DMS 273 (cell line): ENCODE data around the gene BMERB1.
"Not testable (repeated sequence)": the region's sequence is repeated elsewhere in the genome, so short reads cannot be mapped to it uniquely, and the experiment has no call there.

Experiments
- DNase-seq: peaks from one replicate; lab custom pipeline; 2025; ENCODE audit not compliant: unreplicated experiment; lab: John Stamatoyannopoulos, UW

BMERB1 gene

DNA sequence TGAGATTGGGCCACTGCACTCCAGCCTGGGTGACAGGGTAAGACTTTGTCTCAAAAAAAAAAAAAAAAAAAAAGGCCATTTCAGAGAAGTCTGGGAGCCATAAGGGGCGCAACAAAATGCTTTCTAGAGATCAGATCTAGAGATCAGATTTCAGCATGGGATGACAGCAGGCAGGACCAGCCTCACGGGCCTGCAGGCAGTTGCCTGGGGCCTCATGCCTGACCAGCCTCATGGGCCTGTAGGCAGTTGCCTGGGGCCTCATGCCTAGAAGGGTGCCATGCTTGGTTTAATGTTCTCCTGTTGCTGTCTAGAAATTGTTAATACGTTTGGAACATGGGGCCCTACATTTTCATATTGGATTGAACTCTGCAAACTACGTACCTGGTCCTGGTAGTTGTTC lies 149.1 kb downstream of the BMERB1 start:
- peak; percentile 14 for DNase-seq

DNA sequence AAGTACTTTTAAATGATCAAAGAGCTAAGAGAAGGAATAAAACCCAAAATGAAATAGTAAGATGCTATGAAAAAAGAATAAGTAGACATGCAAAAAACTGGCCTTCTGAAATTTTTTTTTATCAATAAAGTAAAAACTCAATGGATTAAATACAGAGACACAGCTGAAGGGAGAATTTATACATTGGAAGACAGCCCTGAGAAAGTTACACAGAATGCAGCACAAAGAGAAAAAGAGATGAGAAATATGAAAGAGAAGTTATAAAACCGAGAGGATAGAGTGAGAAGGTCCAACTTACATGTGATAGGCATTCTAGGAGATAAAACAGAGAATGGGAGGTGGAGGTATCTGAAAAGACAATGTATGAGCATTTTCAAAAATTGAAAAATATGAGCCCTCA lies 151.6 kb downstream of the BMERB1 start:
- DNase-seq, result no peak

DNA sequence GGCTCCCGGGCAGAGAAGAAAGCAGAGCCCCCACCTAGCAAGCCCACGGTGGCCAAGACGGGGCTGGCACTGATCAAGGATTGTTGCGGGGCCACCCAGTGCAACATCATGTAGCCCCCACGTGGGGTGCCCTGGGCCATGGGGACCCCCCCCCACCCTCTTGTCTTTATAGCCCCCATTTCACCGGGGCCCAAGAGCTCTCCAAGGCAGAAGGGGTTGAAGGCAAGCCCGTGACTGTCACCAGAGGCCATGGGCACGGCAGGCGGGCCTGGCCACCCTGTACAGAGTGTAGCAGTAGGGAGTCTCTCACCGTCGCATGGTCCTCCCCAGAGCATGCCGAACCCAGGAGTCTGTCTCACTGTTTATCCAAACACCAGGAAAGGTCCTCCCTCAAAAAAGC lies 152.3 kb downstream of the BMERB1 start:
- DNase-seq, result no peak

- DNase-seq, result no peak
Measured at GRCh38 chr16:15587152-15587825, 152.9 kb downstream of the BMERB1 start.

- no peak for DNase-seq
Measured at GRCh38 chr16:15592324-15592723, 157.9 kb downstream of the BMERB1 start.

- DNase-seq, result no peak
Measured at GRCh38 chr16:15593235-15593634, 158.8 kb downstream of the BMERB1 start.

- no peak for DNase-seq
Measured at GRCh38 chr16:15594711-15595320, 160.4 kb downstream of the BMERB1 start.

GRCh38 chr16:15597135-15597534 lies 162.7 kb downstream of the BMERB1 start:
- no peak for DNase-seq

- DNase-seq, result no peak
Measured at GRCh38 chr16:15597822-15598647, 163.6 kb downstream of the BMERB1 start.

- DNase-seq, result no peak
Measured at GRCh38 chr16:15598648-15599190, 164.3 kb downstream of the BMERB1 start.

DNA sequence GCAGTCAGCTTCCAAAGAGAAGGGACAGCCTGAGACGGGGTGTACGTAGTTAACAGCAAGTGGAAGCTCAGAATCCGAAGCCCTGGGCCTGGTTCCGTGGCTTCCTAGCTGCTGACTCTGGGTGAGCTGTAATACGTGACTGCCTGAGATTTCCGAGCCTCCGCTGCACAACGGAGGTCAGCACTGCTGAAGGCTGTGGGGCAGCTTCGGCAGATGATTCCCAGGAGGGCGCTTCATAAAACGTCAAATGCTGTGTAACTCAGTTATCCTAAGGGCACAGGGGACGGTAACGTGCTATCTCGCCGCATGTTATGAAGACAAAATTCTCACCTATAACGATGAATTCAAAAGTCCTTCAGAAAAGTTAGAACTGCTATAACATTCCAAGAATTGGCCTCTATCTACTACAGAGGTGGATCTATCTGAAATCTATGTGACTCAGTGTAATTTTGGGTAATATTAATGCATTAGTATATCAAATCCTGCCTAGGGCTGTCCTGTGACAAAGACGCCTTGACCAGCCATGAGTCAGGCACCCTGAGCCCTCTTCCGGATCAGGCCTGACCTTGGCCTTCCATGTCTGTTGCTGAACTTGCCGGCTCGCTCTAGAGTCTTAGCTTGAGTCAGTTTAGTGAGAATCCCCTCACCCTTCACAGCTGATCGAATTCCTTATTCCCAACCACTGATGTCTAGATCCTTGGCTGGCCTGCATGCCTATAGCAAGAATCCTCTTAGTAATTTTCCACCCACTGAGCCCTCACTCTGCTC lies 165.1 kb downstream of the BMERB1 start:
- peak; percentile 7 for DNase-seq

- DNase-seq, result no peak
Measured at GRCh38 chr16:15601212-15601879, 167.0 kb downstream of the BMERB1 start.

DNA sequence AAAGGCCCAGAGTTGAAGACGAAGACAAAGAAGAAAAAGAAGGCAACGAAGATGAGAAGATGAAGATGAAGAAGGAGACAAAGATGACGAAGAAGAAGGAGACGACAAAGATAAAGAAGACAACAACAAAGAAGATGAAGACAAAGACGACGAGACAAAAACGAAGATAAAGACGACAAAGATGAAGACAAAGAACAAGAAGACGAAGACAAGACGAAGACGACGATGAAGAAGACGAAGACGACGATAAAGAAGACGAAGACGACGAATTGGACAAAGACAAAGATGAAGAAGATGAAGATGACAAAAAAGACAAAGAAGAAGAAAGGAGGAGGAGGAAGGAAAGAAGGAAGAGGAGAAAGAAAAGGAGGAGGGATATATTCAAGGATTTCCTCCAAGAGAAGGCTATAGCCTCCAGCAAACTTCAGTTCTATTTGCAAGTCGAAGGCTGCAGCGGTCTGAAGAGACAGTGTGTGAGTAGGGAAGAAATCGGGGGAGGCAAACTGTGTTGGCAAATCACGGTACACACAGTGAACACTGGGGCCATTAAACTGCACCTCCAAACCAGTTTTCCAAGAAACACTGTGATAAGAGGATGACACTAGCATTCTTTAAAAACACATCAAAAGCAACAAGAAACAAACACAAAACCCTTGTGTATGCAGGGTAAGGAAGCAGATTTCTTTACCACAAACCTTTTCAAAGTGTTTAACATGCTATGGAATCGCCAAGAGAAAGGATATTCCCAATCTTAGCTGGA lies 168.1 kb downstream of the BMERB1 start:
- DNase-seq, result no peak

DNA sequence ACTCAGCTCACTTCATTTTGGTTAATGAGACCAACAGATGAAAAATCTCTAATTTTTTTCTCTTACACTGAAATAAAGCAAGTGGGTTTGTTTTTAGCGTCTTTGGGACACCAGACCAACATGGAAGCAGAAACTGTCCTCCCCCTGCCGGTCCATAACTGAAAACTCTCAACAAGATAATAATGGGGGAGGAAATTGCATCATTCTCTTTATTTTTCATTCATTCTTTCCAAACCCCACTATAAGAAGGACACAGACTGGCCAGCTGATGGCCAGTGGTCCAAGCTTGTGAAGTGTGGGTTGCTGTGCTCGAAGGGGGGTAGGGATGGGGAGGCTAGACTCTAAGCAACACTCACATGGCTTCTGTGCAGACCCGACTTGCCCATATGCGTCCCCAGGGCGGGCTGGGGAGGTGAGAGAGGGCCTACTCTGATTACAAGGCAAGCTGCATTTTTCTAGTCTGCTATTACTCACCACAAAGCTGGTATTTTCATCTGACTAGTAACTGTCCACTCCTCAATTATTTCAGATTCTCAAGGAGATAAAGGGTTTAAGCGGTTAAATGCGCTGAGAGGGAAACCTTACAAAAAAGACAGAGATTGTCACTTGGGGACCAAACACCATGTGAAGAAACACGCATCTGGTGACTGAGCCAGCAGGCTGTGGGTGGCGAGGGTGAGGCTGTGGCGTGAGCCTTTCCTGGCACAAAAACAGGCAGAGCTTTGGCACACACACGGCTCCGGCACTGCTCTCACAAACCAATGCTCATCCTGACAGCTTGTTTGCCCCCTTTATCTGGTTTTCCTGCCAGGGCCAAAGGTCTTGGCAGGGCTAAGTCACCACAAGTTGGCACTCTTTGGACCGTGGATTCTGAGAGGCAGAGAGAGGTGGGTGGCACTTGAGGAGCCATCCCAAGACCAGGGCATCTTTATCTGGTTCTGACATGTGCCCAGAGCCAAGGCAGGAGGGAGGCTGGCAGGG lies 170.4 kb downstream of the BMERB1 start:
- no peak for DNase-seq

GRCh38 chr16:15605839-15606517 lies 171.6 kb downstream of the BMERB1 start:
- DNase-seq, result no peak

DNA sequence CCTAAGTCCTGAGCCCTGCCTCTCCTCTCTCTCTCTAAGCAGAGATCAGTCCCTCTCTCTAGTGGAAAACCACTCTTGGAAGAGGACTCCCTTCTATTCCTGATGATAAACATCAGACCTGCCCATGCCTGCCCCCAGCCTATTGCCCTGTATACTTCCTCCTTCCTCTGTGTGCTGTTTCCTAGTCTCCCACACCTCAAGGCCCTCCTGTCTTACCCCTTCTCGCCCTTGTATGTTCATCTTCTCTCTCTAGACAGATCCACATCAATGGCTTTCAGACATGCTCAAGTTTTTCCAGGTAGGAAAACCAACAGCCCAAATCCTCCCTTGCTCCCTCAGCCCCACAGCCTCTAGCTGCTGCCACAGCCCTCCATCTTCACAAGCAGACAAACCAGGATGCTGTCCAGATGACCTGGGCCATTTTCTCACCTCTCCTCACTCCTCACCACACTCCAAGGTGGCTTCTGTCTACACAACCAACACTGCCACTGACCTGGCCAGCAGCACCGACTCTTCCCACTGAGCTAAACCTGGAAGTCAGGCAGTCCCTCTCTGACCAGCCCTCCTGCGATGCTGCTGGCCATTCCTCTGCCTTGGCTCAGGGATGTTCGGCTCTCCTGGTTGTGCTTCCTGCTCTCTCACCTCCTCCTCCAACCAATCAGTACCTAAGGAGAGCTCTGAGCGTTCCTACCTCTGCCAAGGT lies 172.3 kb downstream of the BMERB1 start:
- DNase-seq, result no peak

- not testable (repeated sequence) for DNase-seq
Measured at GRCh38 chr16:15607221-15607699, 172.9 kb downstream of the BMERB1 start.
